ENCODE measurements around the gene CDKN2C.
"Not testable (repeated sequence)": the region's sequence is repeated elsewhere in the genome, so short reads cannot be mapped to it uniquely, and the experiment has no call there.

- not testable (repeated sequence) for TF ChIP-seq CTCF (IDR thresholded peaks at IDR 0.05); POLR2AphosphoS5 (IDR thresholded peaks at IDR 0.05; ENCODE audit: insufficient read depth in 1 of 2, low read depth in 1 of 2)
Observed at GRCh38 chr1:50933770-50934169, 36.3 kb upstream of the CDKN2C start.

Measured in vagina (tissue), 2 donors.